Skeletal muscle tissue (tissue), 4 donors: ENCODE measurements around the gene DDX46. TPM values are rescaled to one million over a fixed set of nuclear protein-coding genes. Genes with fewer than 3 reads are reported as not detected.

Source experiments
- H3K27ac ChIP-seq: one replicate; pipeline ENCODE4 v1.7.0; 2013; ENCODE audit warnings: mild to moderate bottlenecking, low read depth, low read length, inconsistent platforms
- H3K27me3 ChIP-seq, 3 donors: one replicate each; pipeline ENCODE4 v1.7.0; 2013; ENCODE audit warnings: low read length in 3 of 3; ENCODE audit not compliant: control insufficient read depth in 3 of 3, insufficient read depth in 3 of 3
- H3K36me3 ChIP-seq, 3 donors: one replicate each; pipeline ENCODE4 v1.7.0; 2013; ENCODE audit warnings: low read length in 3 of 3; ENCODE audit not compliant: control insufficient read depth in 3 of 3, insufficient read depth in 3 of 3
- H3K4me1 ChIP-seq, 3 donors: one replicate each; pipeline ENCODE4 v1.7.0; 2013; ENCODE audit warnings: low read length in 3 of 3, mild to moderate bottlenecking in 3 of 3; ENCODE audit not compliant: control insufficient read depth in 3 of 3, insufficient read depth in 3 of 3
- H3K4me3 ChIP-seq, 3 donors: one replicate each; pipeline ENCODE4 v1.7.0; 2013; ENCODE audit warnings: low read length in 3 of 3
- H3K9ac ChIP-seq, 3 donors: one replicate each; pipeline ENCODE4 v1.7.0; 2013; ENCODE audit warnings: low read length in 3 of 3, mild to moderate bottlenecking in 3 of 3, moderate library complexity in 2 of 3, low read depth in 1 of 3
- H3K9me3 ChIP-seq, 3 donors: one replicate each; pipeline ENCODE4 v1.7.0; 2013; ENCODE audit warnings: low read length in 3 of 3; ENCODE audit not compliant: control insufficient read depth in 3 of 3
- total RNA-seq: library from RNA; depleted of rRNA; stranded (reverse); fragments of >200 nt; gene quantifications from one replicate; pipeline ENCODE4 v1.2.3, GENCODE V29; 2014
- donor health status: Osteomylitis.

DDX46 gene
- total RNA-seq, 1 donor from 2014 or later = 25.6 TPM

DNA sequence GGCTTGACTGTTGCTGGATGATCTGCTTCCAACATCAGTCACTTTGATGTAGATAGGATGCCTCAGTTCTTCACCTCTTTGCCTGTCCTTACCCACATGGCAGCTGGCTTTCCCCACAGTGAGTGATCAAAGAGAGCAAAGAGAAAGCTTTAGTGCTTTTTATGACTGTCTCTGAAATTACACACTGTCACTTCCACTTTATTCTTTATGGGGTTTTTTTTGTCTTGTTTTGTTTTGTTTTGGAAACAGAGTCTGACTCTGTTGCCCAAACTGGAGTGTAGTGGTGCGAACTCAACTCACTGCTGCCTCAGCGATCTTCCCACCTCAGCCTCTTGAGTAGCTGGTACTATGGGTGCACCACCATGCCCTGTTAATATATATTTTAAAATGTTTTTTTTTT, 54.8 kb downstream of the DDX46 start:
- H3K36me3 ChIP-seq = peaks cover 18 to 40% (median 24%) of the 10 kb centered on the region in 3 donors

DNA sequence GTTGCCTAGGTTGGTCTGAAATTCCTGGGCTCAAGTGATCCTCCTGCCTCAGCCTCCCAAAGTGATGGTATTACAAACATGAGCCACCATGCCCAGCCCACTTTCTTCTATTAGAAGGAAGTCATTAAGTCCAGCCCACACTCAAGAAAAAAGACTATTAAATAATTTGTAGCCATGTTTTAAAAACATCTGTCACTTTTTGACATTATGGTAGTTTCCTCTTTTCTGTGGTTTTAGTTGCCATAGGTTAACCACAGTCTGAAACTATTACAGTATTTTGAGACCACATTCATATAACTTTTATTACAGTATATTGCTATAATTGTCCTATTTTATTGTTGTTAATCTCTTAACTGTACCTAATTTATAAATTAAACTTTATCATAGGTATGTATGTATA, 55.2 kb downstream of the DDX46 start:
- no peak overlapping the region for H3K4me3 ChIP-seq
- peaks cover 19 to 40% (median 24%) of the 10 kb centered on the region in 3 donors for H3K36me3 ChIP-seq
- no peaks in the 10 kb centered on the region for H3K27me3 ChIP-seq
- no peak overlapping the region for H3K9ac ChIP-seq
- no peaks in the 10 kb centered on the region for H3K4me1 ChIP-seq
- no peaks in the 10 kb centered on the region for H3K9me3 ChIP-seq
- H3K27ac ChIP-seq = no peak overlapping the region

More for the DNA sequence above, 54.8 kb downstream of the DDX46 start:
- Histone ChIP-seq H3K9me3 (no peaks in the 10 kb centered on the region), H3K27me3 (no peaks in the 10 kb centered on the region), H3K4me1 (no peaks in the 10 kb centered on the region), H3K27ac (no peak overlapping the region), H3K9ac (no peak overlapping the region), H3K4me3 (no peak overlapping the region)

DNA sequence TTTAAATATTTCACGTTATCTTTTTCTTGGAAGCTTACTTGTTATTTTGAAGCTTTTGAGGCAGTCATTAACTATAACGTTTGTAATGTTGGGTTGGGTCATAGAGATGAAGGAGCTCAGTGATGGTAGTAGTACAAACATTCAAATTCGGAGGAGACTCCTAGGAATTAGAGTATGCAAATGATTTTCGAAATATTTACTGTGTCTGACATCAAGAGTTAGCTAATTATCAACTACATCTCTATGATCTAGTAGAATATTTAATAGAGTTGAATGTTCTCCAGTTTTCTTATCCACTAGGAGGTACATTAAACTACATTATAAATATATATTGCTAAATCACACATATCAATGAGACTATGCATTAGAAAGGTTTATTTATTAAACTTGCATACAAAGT, 58.4 kb downstream of the DDX46 start:
- no peak overlapping the region for H3K9ac ChIP-seq
- H3K27ac ChIP-seq = no peak overlapping the region
- H3K36me3 ChIP-seq = peaks cover 23 to 50% (median 38%) of the 10 kb centered on the region in 3 donors
- no peak overlapping the region for H3K4me3 ChIP-seq
- no peaks in the 10 kb centered on the region for H3K9me3 ChIP-seq
- peaks cover 0 to 3% (median 0%) of the 10 kb centered on the region in 3 donors for H3K4me1 ChIP-seq
- H3K27me3 ChIP-seq = no peaks in the 10 kb centered on the region

DNA sequence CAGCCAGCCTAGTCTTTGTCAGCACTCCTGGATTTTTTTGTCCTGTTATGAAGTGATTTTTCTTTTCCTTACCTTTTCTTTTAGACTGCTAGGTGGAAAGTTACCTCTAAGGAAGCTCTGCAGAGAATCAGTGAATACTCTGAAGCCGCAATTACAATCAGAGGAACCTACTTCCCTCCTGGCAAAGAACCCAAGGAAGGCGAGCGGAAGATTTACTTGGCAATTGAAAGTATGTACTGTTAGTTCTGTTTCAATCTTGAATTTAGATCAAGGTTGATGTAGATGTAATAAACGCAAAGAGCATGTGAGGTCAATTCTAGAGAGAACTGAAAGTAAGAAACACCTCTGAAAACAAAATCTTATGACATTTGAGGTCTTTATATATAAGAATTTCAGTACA, 60.2 kb downstream of the DDX46 start:
- Histone ChIP-seq H3K4me1 (peaks cover 0 to 4% (median 0%) of the 10 kb centered on the region in 3 donors), H3K9ac (no peak overlapping the region), H3K9me3 (no peaks in the 10 kb centered on the region), H3K4me3 (no peak overlapping the region), H3K27me3 (no peaks in the 10 kb centered on the region), H3K36me3 (peaks cover 9 to 42% (median 39%) of the 10 kb centered on the region in 3 donors), H3K27ac (no peak overlapping the region)

DNA sequence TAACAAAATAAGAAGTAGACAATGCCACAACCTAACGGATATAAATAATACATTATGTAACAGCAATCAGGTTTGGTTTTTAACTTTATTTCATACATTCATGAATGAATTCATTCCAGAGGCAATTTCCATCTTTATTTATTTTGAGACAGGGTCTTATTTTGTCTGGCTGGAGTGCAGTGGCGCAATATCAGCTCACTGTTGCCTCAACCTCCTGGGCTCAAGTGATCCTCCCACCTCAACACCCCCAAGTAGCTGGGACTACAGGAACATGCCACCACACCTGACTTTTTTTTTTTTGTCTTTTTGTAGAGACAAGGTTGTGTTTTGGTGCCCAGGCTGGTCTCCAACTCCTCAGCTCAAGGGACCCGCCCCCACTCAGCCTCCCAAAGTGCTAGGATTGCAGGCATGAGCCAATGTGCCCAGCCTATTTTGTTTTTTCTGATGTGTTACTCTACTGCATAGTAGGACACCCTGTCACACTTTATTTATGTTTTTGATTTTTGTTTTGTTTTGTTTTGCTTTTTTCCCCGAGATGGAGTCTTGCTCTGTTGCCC, 60.9 kb downstream of the DDX46 start:
- no peak overlapping the region for H3K9ac ChIP-seq
- H3K27ac ChIP-seq = no peak overlapping the region
- H3K36me3 ChIP-seq = peaks cover 8 to 41% (median 38%) of the 10 kb centered on the region in 3 donors
- no peaks in the 10 kb centered on the region for H3K27me3 ChIP-seq
- H3K4me3 ChIP-seq = no peak overlapping the region
- H3K4me1 ChIP-seq = peaks cover 0 to 4% (median 0%) of the 10 kb centered on the region in 3 donors
- H3K9me3 ChIP-seq = no peaks in the 10 kb centered on the region

DNA sequence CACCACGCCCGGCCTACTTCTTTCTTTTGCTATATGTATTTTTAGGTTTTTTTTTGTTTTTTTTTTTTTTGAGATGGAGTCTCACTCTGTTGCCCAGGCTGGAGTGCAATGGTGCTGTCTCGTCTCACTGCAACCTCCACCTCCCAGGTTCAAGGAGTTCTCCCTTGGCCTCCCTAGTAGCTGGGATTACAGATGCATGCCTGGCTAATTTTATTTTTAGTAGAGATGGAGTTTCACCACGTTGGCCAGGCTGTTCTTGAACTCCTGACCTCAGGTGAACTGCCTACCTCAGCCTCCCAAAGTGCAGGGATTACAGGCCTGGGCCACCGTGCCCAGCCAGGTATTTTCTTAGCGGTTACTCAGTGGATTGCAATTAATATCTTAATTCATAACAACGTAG, 63.3 kb downstream of the DDX46 start:
- Histone ChIP-seq H3K9me3 (no peaks in the 10 kb centered on the region), H3K4me1 (peaks cover 0 to 4% (median 0%) of the 10 kb centered on the region in 3 donors), H3K4me3 (no peak overlapping the region), H3K27me3 (no peaks in the 10 kb centered on the region), H3K9ac (no peak overlapping the region), H3K27ac (no peak overlapping the region), H3K36me3 (peaks cover 8 to 40% (median 32%) of the 10 kb centered on the region in 3 donors)

DNA sequence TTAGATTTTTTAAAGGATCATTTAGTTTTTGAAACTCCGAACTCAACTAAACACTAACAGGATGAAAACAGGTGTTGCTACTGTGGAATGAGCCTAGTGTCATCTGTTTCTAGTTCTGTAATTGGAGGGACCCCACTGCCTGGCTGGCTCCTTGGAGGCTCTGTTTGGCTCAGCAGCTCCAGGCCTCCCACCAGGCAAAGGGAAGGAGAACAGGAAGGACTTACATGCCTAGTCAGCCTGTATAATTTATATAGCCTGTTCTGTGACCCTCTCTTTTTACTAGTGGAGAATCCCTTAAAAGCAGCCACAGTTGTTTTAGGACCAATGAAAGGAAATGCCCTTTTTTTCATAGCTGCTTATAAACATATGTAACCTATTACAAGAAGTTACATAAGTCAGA, 66.1 kb downstream of the DDX46 start:
- Histone ChIP-seq H3K4me1 (peaks cover 0 to 3% (median 0%) of the 10 kb centered on the region in 3 donors), H3K4me3 (no peak overlapping the region), H3K27me3 (no peaks in the 10 kb centered on the region), H3K9ac (no peak overlapping the region), H3K36me3 (peaks cover 6 to 32% (median 19%) of the 10 kb centered on the region in 3 donors), H3K27ac (no peak overlapping the region), H3K9me3 (no peaks in the 10 kb centered on the region)

DNA sequence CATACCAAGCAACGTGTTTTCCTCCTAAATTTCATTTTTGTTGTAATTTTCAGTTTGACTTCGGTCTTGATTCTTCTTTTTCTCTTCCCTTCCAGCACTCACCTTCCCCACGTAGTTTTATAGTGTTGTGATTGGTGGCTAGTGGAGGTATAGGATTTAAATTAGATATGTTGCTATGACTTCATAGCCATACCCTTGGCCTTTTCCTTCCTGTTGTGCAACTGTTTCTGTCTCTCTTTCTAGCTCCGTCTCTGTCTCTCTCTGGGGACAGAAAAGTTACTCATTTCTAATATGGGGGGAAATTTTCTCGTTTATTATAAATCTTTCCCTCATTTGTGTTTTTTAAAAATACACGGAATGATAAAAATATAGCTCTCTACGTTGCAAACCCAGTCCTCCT, 66.6 kb downstream of the DDX46 start:
- Histone ChIP-seq H3K4me3 (no peak overlapping the region), H3K9me3 (no peaks in the 10 kb centered on the region), H3K36me3 (peaks cover 5 to 29% (median 17%) of the 10 kb centered on the region in 3 donors), H3K9ac (no peak overlapping the region), H3K4me1 (peaks cover 0 to 3% (median 0%) of the 10 kb centered on the region in 3 donors), H3K27me3 (no peaks in the 10 kb centered on the region), H3K27ac (no peak overlapping the region)

DNA sequence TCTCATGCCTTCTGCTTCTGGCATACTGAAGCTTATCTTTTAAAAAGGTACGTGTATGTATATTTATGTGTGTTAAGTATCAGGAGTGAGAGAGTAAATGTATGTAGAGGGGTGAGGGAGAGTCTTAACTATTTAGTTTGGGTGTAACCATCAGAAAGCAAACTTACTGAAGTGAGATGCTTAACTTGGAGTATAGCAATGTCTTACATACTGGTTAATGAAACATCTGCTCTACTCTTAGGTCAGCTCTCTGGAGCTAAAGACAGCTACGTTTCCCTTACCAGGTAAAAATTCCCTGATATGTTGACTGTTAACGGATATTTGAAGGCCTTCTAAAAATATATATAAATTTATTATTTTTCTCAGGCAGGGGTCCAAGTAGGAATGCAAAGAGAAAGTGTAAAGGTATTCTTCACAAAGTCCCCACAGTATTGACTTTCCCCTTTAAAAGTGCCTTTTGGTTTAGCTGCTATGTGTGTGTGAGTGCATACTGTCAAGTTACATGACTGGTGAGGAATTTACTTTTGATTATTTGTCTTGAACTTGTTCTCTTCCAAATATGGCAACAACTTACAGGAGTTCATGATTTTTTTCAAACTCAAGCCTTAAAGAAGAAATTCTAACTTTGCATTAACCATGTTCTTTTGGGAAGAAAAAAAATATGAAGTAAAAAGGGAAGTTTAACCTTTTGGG, 74.9 kb downstream of the DDX46 start:
- Histone ChIP-seq H3K27me3 (no peaks in the 10 kb centered on the region), H3K27ac (no peak overlapping the region), H3K4me1 (no peaks in the 10 kb centered on the region), H3K9me3 (no peaks in the 10 kb centered on the region), H3K4me3 (no peak overlapping the region), H3K9ac (no peak overlapping the region), H3K36me3 (peaks cover 4 to 6% (median 5%) of the 10 kb centered on the region in 3 donors)

DNA sequence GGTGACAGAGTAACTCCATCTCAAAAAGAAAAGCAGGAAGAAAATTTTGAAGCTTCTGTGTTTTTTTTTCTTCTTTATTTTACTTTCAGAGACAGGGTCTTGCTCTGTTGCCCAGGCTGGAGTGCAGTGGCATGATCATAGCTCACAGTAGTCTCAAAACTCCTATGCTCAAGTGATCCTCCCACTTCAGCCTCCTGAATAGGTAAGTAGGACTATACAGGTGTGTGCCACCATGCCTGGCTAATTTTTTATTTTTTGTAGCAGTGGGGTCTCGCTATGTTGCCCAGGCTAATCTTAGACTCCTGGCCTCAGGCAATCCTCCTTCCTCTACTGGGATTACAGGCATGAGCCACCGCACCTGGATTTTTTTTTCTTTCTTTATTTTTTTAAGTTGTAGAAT, 77.0 kb downstream of the DDX46 start:
- Histone ChIP-seq H3K9ac (no peak overlapping the region), H3K36me3 (peaks cover 2 to 12% (median 3%) of the 10 kb centered on the region in 3 donors), H3K27ac (no peak overlapping the region), H3K9me3 (no peaks in the 10 kb centered on the region), H3K4me1 (no peaks in the 10 kb centered on the region), H3K27me3 (no peaks in the 10 kb centered on the region), H3K4me3 (no peak overlapping the region)
